K562 (cell line): Measurements from ENCODE around the gene MBNL1. TPM values are rescaled to one million over a fixed set of nuclear protein-coding genes. Genes with fewer than 3 reads are reported as not detected.
A peak's percentile ranks its signal among the peaks of the same experiment; 100 is the strongest.

ENCODE experiments used
- ARID1B ChIP-seq: fragments of 450-650 bp; IDR thresholded peaks from 2 replicates; pipeline ENCODE4 v1.6.1; 2016; ENCODE audit warnings: antibody characterized with exemption, mild to moderate bottlenecking, inconsistent platforms
- BDP1 ChIP-seq: IDR thresholded peaks from 3 replicates; pipeline ENCODE4 v1.6.1; 2011; ENCODE audit not compliant: insufficient read length, insufficient read depth
- CBFA2T2 ChIP-seq: fragments of 450-650 bp; conservative IDR thresholded peaks from 2 replicates; pipeline ENCODE4 v1.6.1; 2017; ENCODE audit warnings: mild to moderate bottlenecking
- CHD4 ChIP-seq: fragments of 200-600 bp; sonication (generic); IDR thresholded peaks from 3 replicates; pipeline ENCODE4 v1.6.1; 2012; ENCODE audit warnings: low read depth, mild to moderate bottlenecking, mixed read lengths, low read length, inconsistent platforms; ENCODE audit not compliant: insufficient read depth, insufficient replicate concordance, poor library complexity, severe bottlenecking
- DDX20 ChIP-seq: fragments of 450-650 bp; IDR thresholded peaks from 2 replicates; pipeline ENCODE4 v1.6.1; 2016; ENCODE audit warnings: missing genetic modification characterization, low read depth, mild to moderate bottlenecking, missing compliant biosample characterization, moderate library complexity
- DMBX1 ChIP-seq: fragments of 250-450 bp; sonication (Bioruptor Pico); IDR thresholded peaks from 2 replicates; pipeline ENCODE4 v1.8.0; 2022; ENCODE audit warnings: inconsistent platforms, mild to moderate bottlenecking, moderate library complexity, borderline replicate concordance
- GABPA ChIP-seq: fragments of 200-800 bp; sonication (Bioruptor generic); conservative IDR thresholded peaks from 2 replicates; pipeline ENCODE4 v1.6.1; 2016; ENCODE audit warnings: low read depth, missing genetic modification characterization, missing compliant biosample characterization
- HDAC3 ChIP-seq: fragments of 450-650 bp; IDR thresholded peaks from 2 replicates; pipeline ENCODE4 v1.6.1; 2018; ENCODE audit warnings: borderline replicate concordance, mild to moderate bottlenecking, moderate library complexity; ENCODE audit not compliant: partially characterized antibody
- MCM5 ChIP-seq: fragments of 450-650 bp; IDR thresholded peaks from 2 replicates; pipeline ENCODE4 v1.6.1; 2016; ENCODE audit warnings: low read depth
- MYC ChIP-seq, 2 experiments: fragments of 250-450 bp in 1 of 2; sonication (Bioruptor Pico) in 1 of 2; IDR thresholded peaks; 2 replicates each; pipeline versions ENCODE4 v1.5.1 to v1.6.1; 2012 to 2021; ENCODE audit warnings: low read depth in 2 of 2, borderline replicate concordance in 1 of 2, improper control_type of control experiment in 1 of 2, low read length in 1 of 2, mild to moderate bottlenecking in 1 of 2, moderate library complexity in 1 of 2
- NBN ChIP-seq: fragments of 450-650 bp; IDR thresholded peaks from 2 replicates; pipeline ENCODE4 v1.6.1; 2016; ENCODE audit warnings: low read depth, mild to moderate bottlenecking
- SIN3A ChIP-seq, 2 experiments: fragments of 150-350 bp in 1 of 2; IDR thresholded peaks; 2 replicates each; pipeline ENCODE4 v1.6.1; 2011 to 2016; ENCODE audit warnings: borderline replicate concordance in 2 of 2, low read depth in 2 of 2, low read length in 2 of 2, mild to moderate bottlenecking in 2 of 2, moderate library complexity in 2 of 2; ENCODE audit not compliant: control insufficient read depth in 1 of 2
- TAF15 ChIP-seq: fragments of 200-400 bp; formaldehyde crosslinking; IDR thresholded peaks from 2 replicates; pipeline ENCODE4 v1.6.1; 2017; ENCODE audit warnings: mild to moderate bottlenecking, low read depth, low read length, moderate library complexity
- TEAD4 ChIP-seq, 2 experiments: sonication (generic) in 1 of 2; formaldehyde crosslinking in 1 of 2; IDR thresholded peaks; 2 replicates each; pipeline versions ENCODE4 v1.6.1 to v1.8.0; 2012 to 2022; ENCODE audit warnings: borderline replicate concordance in 1 of 2, inconsistent platforms in 1 of 2, low read length in 1 of 2, mild to moderate bottlenecking in 1 of 2, missing genetic modification reagents in 1 of 2
- THRA ChIP-seq: fragments of 450-650 bp; IDR thresholded peaks from 2 replicates; pipeline ENCODE4 v1.6.1; 2017; ENCODE audit warnings: mild to moderate bottlenecking, moderate library complexity
- ZNF174 ChIP-seq: fragments of 250-450 bp; sonication (Bioruptor Pico); IDR thresholded peaks from 2 replicates; pipeline ENCODE4 v1.4.0; 2020; ENCODE audit warnings: mild to moderate bottlenecking
- ZNF175 ChIP-seq: fragments of 200-800 bp; sonication (Bioruptor generic); IDR thresholded peaks from 2 replicates; pipeline ENCODE4 v1.6.1; 2016; ENCODE audit warnings: low read depth, mild to moderate bottlenecking, missing genetic modification characterization, missing compliant biosample characterization
- ZNF232 ChIP-seq: sonication (generic); formaldehyde crosslinking; IDR thresholded peaks from 2 replicates; pipeline ENCODE4 v1.8.0; 2022; ENCODE audit warnings: mild to moderate bottlenecking, missing genetic modification reagents
- ZNF274 ChIP-seq: IDR thresholded peaks from 2 replicates; pipeline ENCODE4 v1.6.1; 2011; ENCODE audit warnings: low read depth, mild to moderate bottlenecking, low read length, moderate library complexity, borderline replicate concordance
- ZNF282 ChIP-seq: sonication (generic); formaldehyde crosslinking; IDR thresholded peaks from 2 replicates; pipeline ENCODE4 v1.8.1; 2023; ENCODE audit warnings: missing genetic modification reagents
- ZNF77 ChIP-seq: fragments of 250-450 bp; sonication (Bioruptor Pico); IDR thresholded peaks from 2 replicates; pipeline ENCODE4 v1.5.0; 2020
- polyA plus RNA-seq, 8 experiments: library from polyadenylated mRNA; depleted of rRNA in 4 of 8; stranded (reverse) in 5 of 8; unstranded in 3 of 8; fragments of >200 nt; fragmentation: Nextera tagmentation in 2 of 8; fragmentation: Illumina TruSeq in 1 of 8; extraction: Ambion mirVana in 2 of 8; extraction: Trizol in 1 of 8; gene quantifications; 2 replicates each; pipeline versions ENCODE4 v1.2.1 to v1.2.3, GENCODE V29; 2011 to 2014; ENCODE audit warnings: inconsistent platforms in 1 of 8, missing spikeins in 1 of 8
- total RNA-seq, 7 experiments: library from RNA; depleted of rRNA in 6 of 7; stranded (reverse); fragments of >200 nt in 6 of 7; fragmentation: Illumina TruSeq in 2 of 7; extraction: Trizol in 2 of 7; gene quantifications; 2 replicates each; pipeline versions ENCODE4 v1.2.1 to v1.2.3, GENCODE V29; 2011 to 2021; ENCODE audit warnings: low replicate concordance in 1 of 7
- TF ChIP-seq, protein P1 (sequence below): sonication (generic); formaldehyde crosslinking; IDR thresholded peaks from 2 replicates; pipeline ENCODE4 v1.9.0; 2022; ENCODE audit warnings: mild to moderate bottlenecking, missing genetic modification reagents

The MBNL1 gene
- total and polyA plus RNA-seq, 9 of the 15 experiments (the other 6 are each of a cell fraction or from before 2014, with no cell fraction given), result 70.3 to 243 (median 220) TPM

- TF ChIP-seq TEAD4 (IDR thresholded peaks at IDR 0.05; ENCODE audit: low read length) (0 out of 2 replicates have a peak, but pooled peaks have one; percentile 6), TEAD4 (CRISPR knock-in tag; IDR thresholded peaks at IDR 0.05; ENCODE audit: borderline replicate concordance) (no peak), MCM5 (no peak), ZNF175 (no peak), ZNF77 (CRISPR knock-in tag) (no peak), CHD4 (no peak), SIN3A (IDR thresholded peaks at IDR 0.05; ENCODE audit: borderline replicate concordance in 2 of 2, control insufficient read depth in 1 of 2, low read depth in 2 of 2, low read length in 2 of 2) (no peak), ZNF174 (CRISPR knock-in tag) (no peak), NBN (no peak), ZNF232 (CRISPR knock-in tag) (no peak), ZNF274 (no peak), ZNF282 (CRISPR knock-in tag) (no peak), THRA (no peak), DMBX1 (CRISPR knock-in tag) (no peak), GABPA (tag) (peak; percentile 48), ARID1B (peak; percentile 59), TAF15 (no peak), CBFA2T2 (no peak), MYC (IDR thresholded peaks at IDR 0.05; ENCODE audit: low read depth, low read length) (peak; percentile 38; the same call in 1 of the 2 replicates), MYC (CRISPR knock-in tag; IDR thresholded peaks at IDR 0.05; ENCODE audit: borderline replicate concordance, low read depth) (no peak), HDAC3 (no peak), DDX20 (tag) (no peak), BDP1 (no peak)
- TF ChIP-seq, protein P1, sequence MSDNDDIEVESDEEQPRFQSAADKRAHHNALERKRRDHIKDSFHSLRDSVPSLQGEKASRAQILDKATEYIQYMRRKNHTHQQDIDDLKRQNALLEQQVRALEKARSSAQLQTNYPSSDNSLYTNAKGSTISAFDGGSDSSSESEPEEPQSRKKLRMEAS (CRISPR knock-in tag), result no peak
Observed at GRCh38 chr3:152298393-152299248, 29.9 kb downstream of the MBNL1 start (continued).
